VCaP (cell line): ENCODE results near the gene ZNF714.

Experiments
- H3K27ac ChIP-seq: fragments of 450-650 bp; 2 replicates; pipeline ENCODE4 v1.5.1; 2017
- TF ChIP-seq, protein P1 (sequence below): fragments of 450-650 bp; conservative IDR thresholded peaks from 2 replicates; pipeline ENCODE4 v1.5.1; 2017; ENCODE audit warnings: mild to moderate bottlenecking, moderate library complexity

The ZNF714 gene

DNA sequence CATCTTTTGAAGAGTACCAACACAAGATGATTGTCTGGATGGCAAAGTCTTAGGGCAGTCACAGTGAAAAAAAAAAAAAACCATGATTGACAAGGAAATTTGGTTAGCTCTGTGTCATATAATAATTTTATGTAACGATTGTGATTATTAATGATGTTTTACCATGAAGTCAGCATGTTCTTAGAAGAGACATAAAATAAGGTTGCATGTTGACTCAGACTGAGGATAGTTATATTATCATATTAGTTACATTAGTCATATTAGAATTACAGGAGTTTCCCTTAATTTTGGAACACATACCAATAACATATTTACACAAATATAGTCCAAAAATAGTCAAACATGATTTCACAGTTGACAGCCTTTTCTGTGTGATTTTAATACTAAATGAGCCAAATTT is 65.5 kb downstream of the ZNF714 start:
- no peak overlapping the region for H3K27ac ChIP-seq
- TF ChIP-seq, protein P1, sequence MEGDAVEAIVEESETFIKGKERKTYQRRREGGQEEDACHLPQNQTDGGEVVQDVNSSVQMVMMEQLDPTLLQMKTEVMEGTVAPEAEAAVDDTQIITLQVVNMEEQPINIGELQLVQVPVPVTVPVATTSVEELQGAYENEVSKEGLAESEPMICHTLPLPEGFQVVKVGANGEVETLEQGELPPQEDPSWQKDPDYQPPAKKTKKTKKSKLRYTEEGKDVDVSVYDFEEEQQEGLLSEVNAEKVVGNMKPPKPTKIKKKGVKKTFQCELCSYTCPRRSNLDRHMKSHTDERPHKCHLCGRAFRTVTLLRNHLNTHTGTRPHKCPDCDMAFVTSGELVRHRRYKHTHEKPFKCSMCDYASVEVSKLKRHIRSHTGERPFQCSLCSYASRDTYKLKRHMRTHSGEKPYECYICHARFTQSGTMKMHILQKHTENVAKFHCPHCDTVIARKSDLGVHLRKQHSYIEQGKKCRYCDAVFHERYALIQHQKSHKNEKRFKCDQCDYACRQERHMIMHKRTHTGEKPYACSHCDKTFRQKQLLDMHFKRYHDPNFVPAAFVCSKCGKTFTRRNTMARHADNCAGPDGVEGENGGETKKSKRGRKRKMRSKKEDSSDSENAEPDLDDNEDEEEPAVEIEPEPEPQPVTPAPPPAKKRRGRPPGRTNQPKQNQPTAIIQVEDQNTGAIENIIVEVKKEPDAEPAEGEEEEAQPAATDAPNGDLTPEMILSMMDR = no peak

DNA sequence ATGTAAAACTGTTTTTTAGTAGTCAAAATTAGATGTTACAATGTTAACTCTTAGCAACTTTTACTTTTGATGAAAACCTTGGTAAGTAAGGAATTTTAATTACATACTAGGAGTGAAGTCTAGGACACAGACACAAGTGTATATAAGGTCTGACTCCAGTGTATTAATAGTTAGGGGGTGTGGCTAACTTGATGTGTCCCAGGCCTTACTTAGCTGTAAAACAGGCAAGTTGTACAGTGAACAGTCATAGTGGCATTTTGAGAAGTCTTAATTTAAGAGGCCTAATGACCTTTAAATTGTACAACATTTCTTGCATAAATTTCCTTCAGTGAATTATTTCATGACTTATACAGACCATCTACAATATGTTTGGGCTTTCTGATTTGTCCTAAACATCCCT is 66.7 kb downstream of the ZNF714 start:
- H3K27ac ChIP-seq = no peak overlapping the region
- TF ChIP-seq, protein P1 = no peak

DNA sequence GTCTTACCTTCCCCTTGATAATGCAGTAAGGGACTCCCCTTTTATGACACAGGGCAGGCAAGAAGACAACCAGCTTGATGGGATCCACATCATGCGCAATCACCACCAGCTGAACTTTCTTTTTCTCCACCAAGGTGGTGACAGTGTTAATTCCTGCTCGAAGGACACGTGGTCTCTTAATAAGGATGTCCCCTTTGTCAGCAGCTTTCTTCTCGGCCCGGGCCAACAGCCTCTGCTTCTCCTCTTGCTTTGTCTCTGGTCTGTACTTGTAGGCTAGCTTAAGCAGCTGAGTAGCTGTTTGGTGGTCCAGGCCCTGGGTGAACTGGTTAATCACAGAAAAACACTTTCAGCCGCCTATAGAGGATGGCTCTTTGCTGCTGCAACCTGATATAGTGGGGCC is 67.9 kb downstream of the ZNF714 start:
- H3K27ac ChIP-seq = no peak overlapping the region
- TF ChIP-seq, protein P1 = no peak

DNA sequence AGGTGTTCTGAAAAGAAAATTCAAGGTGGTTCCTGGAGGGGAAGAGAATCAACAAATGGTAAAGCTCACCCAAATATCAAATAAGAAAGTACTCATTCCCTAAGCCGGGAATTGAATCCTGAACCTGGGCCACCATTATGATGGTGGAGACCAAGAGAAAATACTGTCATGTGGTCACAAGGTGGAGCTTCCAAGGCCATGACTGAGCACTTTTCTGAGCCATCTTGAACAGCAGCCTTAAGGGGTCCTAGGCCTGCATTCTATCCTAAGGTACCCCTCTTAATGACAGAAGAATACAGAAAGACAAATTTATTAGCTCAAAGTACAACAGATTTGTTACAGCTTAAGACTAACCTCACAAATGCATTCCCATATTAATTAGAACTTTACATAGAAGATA is 69.5 kb downstream of the ZNF714 start:
- TF ChIP-seq, protein P1 = no peak
- no peak overlapping the region for H3K27ac ChIP-seq

GRCh38 chr19:21158523-21159135 is 76.6 kb downstream of the ZNF714 start:
- TF ChIP-seq, protein P1 = no peak
- H3K27ac ChIP-seq = no peak overlapping the region

GRCh38 chr19:21164541-21164940 is 82.5 kb downstream of the ZNF714 start:
- TF ChIP-seq, protein P1 = no peak
- H3K27ac ChIP-seq = no peak overlapping the region

DNA sequence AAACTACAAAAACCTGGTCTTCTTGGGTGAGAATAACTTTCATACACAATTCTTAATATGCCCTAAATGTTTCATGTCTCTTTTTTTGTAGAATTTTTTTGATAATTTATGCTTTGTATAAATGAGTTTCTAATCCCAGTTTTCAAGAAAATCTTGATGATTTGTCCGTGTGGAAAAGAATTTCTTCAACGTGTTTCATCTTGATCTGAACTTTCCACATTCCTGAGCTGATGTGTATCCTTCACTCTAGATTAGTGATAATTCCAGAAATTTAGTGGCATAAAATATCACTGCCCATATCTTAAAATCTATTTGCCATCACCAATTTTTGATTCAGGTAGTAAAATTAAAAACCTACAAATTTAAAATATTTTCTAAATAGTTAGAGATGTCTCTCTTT is 84.4 kb downstream of the ZNF714 start:
- H3K27ac ChIP-seq = no peak overlapping the region
- TF ChIP-seq, protein P1 = no peak
